Posterior vena cava (tissue), 2 donors: Measurements from ENCODE around the gene KXD1. TPM values are rescaled to one million over a fixed set of nuclear protein-coding genes. Genes with fewer than 3 reads are reported as not detected.
"Not testable (repeated sequence)": the region's sequence is repeated elsewhere in the genome, so short reads cannot be mapped to it uniquely, and the experiment has no call there.

ENCODE experiments used
- DNase-seq: peaks from one replicate; pipeline ENCODE4 v3.0.0-alpha.2; 2020; ENCODE audit warnings: low spot score
- intact Hi-C, 2 donors: fragments of 100-400 bp; cut with DNase I; formaldehyde crosslinking; loops; one replicate each; pipeline versions ENCODE4 v1.14.1 to v1.14.2; 2022 to 2023
- total RNA-seq, 2 donors: library from RNA; stranded (reverse); fragmentation: NEBNext Ultra II Directional; extraction: Animal tissue kit (Norgen Biotek cat#: 25700); gene quantifications; one replicate each; pipeline ENCODE4 v1.2.1, GENCODE V29; 2021
- donor health status: DM: yes; HTN: yes; CAD: no.
- donor health status: DM: yes; HTN: yes; CAD: no.

KXD1 gene
- total RNA-seq, 2 donors from 2014 or later: 63.9 to 75.2 TPM

GRCh38 chr19:18594096-18594823, 36.6 kb downstream of the KXD1 start:
- peak; percentile 91 for DNase-seq
- intact Hi-C loops: loop anchor here (5.0 to 10.0 kb wide), 2 partner anchors 78 to 251 kb away; no protein-coding TSS in a partner anchor

GRCh38 chr19:18594824-18595373, 37.2 kb downstream of the KXD1 start:
- no peak for DNase-seq
- intact Hi-C loops: loop anchor here (5.0 to 10.0 kb wide), 2 partner anchors 77 to 250 kb away; no protein-coding TSS in a partner anchor

DNA sequence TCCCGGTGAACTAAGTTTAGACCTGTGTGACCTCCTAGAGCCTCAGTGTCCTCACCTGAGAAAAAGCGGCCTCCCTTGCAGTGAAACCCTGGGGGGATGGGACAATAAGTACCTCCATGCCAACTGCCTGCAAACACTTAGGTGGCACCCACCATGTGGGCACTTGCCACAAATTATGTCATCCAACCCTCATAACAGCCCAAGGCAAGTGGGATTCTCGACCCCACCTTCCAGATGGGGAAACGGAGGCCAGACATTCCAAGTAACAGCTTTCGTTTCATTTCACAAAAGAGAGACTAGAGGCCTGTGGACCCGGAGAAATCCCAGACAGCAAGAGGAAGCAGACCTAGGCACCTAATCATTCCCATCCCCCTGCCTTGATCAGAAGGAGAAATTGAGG, 37.8 kb downstream of the KXD1 start:
- intact Hi-C loops: loop anchor here in 1 of 2 donors (10.0 kb wide), 1 partner anchor 249 kb away; no protein-coding TSS in a partner anchor

DNA sequence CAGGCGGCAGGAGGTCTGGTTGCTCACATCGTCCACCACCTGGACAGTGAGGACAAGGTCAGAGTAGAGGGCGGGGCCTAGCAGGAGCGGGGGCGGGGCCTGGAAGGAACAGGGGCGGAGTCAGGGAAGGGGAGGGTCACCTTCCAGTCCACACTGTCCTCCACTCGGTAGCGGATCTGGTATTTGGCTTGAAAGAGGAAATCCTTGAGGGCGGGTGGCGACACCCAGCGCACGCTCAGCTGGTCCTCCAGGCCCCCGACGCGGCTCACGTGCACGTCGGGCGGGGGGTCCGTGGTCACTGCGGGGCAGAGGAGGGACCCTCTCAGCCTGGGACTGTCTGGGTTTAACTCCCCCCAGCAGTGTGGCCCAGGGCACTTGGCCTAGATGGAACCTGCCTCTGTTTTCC, 39.1 kb downstream of the KXD1 start:
- intact Hi-C loops: loop anchor here in 1 of 2 donors (10.0 kb wide), 1 partner anchor 248 kb away; no protein-coding TSS in a partner anchor
- DNase-seq: peak; percentile 90

More for the DNA sequence above, 37.8 kb downstream of the KXD1 start:
- no peak for DNase-seq

- no peak for DNase-seq
- intact Hi-C loops: loop anchor here in 1 of 2 donors (10.0 kb wide), 1 partner anchor 247 kb away; no protein-coding TSS in a partner anchor
Observed at GRCh38 chr19:18597809-18598660, 40.4 kb downstream of the KXD1 start.

GRCh38 chr19:18599485-18599884, 41.8 kb downstream of the KXD1 start:
- intact Hi-C loops: loop anchor here in 1 of 2 donors (10.0 kb wide), 1 partner anchor 245 kb away; no protein-coding TSS in a partner anchor
- DNase-seq: no peak

DNA sequence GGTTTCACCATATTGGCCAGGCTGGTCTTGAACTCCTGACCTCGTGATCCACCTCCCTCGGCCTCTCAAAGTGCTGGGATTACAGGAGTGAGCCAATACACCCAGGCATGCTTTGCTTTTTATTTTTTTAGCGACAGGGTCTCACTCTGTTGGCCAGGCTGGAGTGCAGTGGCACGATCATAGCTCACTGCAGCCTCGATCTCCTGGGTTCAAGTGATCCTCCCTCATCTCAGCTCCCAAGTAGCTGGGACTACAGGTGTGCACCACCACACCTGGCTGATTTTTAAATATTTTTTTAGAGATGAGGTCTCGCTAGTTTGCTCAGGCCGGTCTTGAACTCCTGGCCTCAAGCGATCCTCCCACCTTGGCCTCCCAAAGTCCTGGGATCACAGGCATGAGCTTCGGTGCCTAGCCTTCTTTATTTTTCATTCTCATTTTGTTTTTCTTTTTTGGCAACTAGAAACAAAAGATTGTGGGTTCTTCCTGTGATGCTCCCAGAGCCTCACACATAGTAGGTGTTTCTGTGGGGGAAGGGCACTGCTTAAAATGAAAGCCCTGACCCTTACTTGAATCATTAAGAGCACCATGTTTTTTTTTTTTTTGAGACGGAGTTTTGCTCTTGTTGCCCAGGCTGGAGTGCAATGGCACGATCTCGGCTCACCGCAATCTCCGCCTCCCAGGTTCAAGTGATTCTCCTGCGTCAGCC, 43.2 kb downstream of the KXD1 start:
- not testable (repeated sequence) for DNase-seq
- intact Hi-C loops: loop anchor here in 1 of 2 donors (10.0 kb wide), 1 partner anchor 74 kb away; no protein-coding TSS in a partner anchor

DNA sequence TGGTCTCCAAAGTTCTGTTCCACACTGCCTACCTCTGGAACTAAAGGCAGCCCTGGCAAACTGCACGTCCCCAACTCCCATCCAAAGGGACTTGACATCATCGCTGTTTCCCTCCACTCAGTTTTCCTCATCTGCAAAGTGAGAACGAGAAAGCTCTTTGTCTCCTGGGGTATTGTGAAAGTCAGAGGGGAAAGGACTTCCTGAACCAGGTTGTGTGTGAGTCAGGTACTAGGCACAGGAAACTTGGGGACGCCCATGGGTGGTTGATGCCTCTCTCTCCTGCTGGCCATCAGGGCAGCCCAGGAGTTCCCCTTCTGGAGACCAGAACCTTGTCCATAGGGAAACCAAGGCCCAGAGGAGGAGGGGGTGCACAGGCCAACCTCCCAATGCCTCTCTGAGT, 44.2 kb downstream of the KXD1 start:
- intact Hi-C loops: loop anchor here in 1 of 2 donors (10.0 kb wide), 1 partner anchor 73 kb away; no protein-coding TSS in a partner anchor
- DNase-seq: no peak

DNA sequence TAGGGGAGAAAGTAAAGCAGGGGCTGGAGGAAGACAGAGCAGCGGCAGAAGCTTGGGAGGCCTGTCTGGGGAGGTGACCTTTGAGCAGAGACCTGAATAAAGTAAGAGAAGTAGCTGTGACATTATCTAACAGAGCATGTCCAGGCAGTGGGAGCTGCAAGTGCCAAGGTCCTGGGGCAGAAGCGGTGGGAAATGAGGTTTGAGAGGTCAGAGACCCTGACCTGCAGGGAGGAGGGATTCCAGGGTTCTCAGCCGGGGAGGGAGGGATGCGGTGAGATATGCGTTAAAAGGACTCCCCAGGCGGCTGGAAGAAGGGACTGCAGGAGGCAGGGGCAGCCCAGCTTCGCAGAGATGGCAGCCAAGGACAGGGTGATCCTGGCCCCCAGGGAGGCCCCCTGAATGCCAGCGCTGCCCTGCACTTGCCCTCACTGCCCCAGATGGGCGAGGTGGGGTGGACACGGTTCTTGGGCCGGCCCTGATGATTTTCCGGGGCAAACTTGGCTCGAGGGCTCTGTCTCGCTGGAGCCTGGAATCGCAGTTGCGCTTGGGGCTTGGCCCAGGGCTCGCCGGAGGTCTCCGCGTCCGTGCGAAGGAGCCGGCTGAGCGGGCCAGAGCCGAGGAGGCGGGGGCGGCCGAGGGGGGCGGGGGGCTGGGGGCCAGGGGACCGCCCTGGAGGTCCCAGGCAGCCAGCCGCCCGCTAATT, 45.7 kb downstream of the KXD1 start:
- intact Hi-C loops: loop anchor here in 1 of 2 donors (10.0 kb wide), 1 partner anchor 71 kb away; no protein-coding TSS in a partner anchor
- DNase-seq: no peak

DNA sequence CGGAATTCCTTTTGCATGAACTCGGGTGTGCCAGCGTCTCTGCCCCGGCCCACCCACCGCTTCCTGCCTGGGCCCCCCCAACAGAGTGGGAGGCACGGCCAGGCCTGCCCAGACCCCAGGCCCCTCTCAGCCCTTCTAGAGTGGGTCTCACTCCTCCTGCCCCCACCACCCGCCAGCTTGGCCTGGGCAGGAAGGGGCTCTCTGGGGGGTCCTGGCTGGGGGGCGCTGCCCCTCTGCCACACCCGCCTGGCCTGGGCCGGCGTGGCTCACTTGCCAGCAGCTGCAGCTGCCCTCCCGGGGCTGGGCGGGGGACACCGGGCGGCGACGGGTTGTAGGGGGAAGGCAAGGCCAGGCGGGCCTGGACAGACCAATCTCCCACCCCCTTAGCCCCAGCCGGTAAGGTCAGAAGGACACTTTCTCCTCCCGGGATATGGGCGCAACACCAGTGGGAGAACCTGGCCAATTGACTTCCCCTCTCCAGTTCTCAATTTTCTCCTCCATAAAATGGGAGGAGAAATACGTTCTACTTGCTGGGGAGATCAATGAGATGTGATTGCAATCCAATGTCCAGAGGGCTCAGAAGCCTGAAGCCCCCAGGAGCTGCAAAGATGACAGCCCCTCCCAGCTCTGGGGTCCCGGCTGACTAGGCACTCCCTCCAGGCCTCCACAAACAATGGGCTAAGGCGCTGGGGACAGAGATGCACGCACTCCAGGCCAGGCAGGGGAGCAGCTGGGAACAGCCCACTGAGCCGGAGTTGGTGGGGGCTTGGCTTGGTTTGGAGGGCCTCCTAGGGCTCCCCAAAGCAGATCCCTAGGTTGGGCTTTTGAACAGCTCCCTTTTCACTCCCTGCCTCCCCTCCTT, 46.5 kb downstream of the KXD1 start:
- DNase-seq: no peak
- intact Hi-C loops: loop anchor here in 1 of 2 donors (10.0 kb wide), 1 partner anchor 71 kb away; no protein-coding TSS in a partner anchor

GRCh38 chr19:18604820-18605159, 47.1 kb downstream of the KXD1 start:
- intact Hi-C loops: loop anchor here in 1 of 2 donors (10.0 kb wide), 1 partner anchor 70 kb away; no protein-coding TSS in a partner anchor
- DNase-seq: no peak

- no peak for DNase-seq
- intact Hi-C loops: loop anchor here in 1 of 2 donors (10.0 kb wide), 1 partner anchor 70 kb away; no protein-coding TSS in a partner anchor
Observed at GRCh38 chr19:18605196-18605545, 47.5 kb downstream of the KXD1 start.

DNA sequence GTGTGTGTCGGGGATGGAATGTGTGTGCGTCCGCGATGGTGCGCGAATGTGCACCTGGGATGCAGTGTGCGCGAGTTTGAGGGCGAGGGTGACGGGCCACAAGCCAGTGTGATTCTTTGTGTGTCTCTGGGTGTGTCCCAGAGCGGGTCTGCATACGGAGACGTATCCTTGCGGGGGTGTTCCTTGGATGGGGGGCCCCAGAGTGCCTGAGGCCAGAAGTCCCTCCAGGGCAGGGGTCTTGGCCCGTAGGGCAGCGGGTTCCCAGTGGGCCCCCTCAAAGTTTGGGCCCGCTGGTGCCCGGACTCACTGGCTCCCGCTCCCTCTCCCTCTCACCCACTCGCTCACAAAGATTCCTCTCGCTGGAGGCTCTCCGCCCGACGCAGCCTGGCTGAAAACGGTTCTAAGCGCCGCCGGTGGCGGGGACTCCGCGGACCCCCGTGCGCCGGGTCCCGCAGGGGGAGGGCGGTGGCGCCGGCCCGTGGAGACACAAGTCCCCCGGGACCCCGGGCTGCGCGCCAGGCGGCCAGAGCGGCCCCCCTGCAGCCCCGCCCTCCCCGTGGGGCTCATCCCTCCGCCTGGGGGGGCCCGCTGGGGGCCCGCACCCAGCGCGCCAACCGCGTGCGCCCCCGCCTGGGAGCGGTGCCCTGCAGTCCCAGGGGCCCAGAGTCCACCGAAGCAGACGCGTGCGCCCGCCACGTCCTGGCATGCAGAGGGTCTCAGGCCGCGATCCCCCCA, 48.0 kb downstream of the KXD1 start:
- intact Hi-C loops: loop anchor here in 1 of 2 donors (10.0 kb wide), 1 partner anchor 69 kb away; no protein-coding TSS in a partner anchor
- DNase-seq: no peak

DNA sequence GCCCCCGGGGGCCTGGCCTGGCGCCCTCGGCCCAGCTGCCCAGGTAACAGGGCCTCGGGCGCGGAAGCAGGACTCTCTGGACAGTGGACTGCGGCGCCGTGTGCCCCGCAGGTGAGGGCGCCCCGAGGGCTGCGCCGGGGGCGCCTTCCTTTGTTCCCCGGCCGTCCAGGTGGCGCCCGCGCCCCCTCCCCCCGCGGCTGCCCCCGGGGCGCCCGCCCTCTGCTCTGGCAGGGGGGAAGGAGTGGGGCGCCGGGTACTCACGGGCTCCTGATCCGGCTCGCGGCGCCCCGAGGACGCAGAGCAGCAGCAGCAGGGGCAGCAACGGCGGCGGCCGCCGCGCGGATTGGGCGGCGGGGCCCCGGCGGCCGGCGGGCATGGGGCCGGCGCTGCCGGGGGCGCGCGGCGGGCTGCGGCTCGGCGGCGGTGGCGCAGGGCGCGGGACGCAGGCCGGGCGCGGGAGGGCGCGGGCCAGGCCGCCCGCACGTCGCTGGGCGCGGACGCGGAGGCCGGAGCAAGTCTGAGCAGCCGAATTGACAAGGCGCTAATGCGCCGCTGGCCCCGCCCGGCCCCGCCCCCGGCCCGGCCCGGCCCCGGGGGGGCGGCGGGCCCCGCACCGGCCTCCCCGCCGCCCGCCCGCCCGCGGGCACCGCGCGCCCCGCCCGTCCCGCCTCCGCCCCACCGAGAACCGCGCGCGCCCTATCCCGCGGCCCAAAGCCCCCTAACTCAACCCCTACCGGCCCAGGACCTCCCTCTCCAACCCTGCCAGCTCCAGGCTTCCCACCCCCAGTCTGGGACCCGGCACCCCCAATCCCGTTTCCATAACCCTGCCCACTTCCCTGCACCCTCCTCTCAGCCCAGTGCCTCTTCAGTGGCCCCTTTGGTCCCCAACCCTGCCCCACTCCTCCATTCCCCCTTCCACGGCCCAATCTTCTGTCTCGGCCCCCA, 48.9 kb downstream of the KXD1 start, which contains the start of gene CRLF1:
Gene CRLF1 (minus strand): TSS at position 519 of the 945 bp plus-strand sequence. CDS start 143 bp downstream, at position 376.
- no peak for DNase-seq
- intact Hi-C loops: loop anchor here in 1 of 2 donors (10.0 kb wide), 1 partner anchor 68 kb away; no protein-coding TSS in a partner anchor
